Measurements from ENCODE around the gene APCDD1. TPM values are rescaled to one million over a fixed set of nuclear protein-coding genes. Genes with fewer than 3 reads are reported as not detected.

The APCDD1 gene
- total RNA-seq, 1 donor from 2014 or later: 1.9 TPM

GRCh38 chr18:10456718-10457117 lies 2.3 kb downstream of the APCDD1 start:
- H3K79me2 ChIP-seq (ENCODE audit: low read depth): peaks cover 6% of the 10 kb centered on the region
- no peaks in the 10 kb centered on the region for H3K4me1 ChIP-seq
- no peak overlapping the region for H3K9ac ChIP-seq
- H3K9me3 ChIP-seq (ENCODE audit: low read depth): no peaks in the 10 kb centered on the region
- peaks cover 70% of the 10 kb centered on the region for H3K27me3 ChIP-seq
- H2AFZ ChIP-seq (replicated peaks): no peak overlapping the region
- TF ChIP-seq, protein P1, sequence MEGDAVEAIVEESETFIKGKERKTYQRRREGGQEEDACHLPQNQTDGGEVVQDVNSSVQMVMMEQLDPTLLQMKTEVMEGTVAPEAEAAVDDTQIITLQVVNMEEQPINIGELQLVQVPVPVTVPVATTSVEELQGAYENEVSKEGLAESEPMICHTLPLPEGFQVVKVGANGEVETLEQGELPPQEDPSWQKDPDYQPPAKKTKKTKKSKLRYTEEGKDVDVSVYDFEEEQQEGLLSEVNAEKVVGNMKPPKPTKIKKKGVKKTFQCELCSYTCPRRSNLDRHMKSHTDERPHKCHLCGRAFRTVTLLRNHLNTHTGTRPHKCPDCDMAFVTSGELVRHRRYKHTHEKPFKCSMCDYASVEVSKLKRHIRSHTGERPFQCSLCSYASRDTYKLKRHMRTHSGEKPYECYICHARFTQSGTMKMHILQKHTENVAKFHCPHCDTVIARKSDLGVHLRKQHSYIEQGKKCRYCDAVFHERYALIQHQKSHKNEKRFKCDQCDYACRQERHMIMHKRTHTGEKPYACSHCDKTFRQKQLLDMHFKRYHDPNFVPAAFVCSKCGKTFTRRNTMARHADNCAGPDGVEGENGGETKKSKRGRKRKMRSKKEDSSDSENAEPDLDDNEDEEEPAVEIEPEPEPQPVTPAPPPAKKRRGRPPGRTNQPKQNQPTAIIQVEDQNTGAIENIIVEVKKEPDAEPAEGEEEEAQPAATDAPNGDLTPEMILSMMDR (IDR thresholded peaks at IDR 0.05): no peak
- no peak for TF ChIP-seq EZH2phosphoT487 (IDR thresholded peaks at IDR 0.05)
- TF ChIP-seq EZH2 (IDR thresholded peaks at IDR 0.05): no peak
- peaks cover 43% of the 10 kb centered on the region for H3K9me3 Mint-ChIP-seq
- H3K36me3 ChIP-seq: no peaks in the 10 kb centered on the region
- no peak overlapping the region for H3K27ac ChIP-seq
- peaks cover 16% of the 10 kb centered on the region for H3K27me3 Mint-ChIP-seq (ENCODE audit: insufficient read depth, low read depth)
- peaks cover 8% of the 10 kb centered on the region for H4K20me1 ChIP-seq (ENCODE audit: low read depth)
- H3F3A ChIP-seq (ENCODE audit: low read depth): peaks cover 14% of the 10 kb centered on the region
- DNase-seq (ENCODE audit: low spot score): no peak
- H3K4me1 Mint-ChIP-seq: peaks cover 46% of the 10 kb centered on the region
- no peak overlapping the region for H3K4me3 ChIP-seq
- H3K27ac Mint-ChIP-seq: peak overlapping the region; percentile 46
- H3K4me2 ChIP-seq: no peak overlapping the region
- H3K4me3 Mint-ChIP-seq: peak overlapping the region; percentile 94
- peaks cover 55% of the 10 kb centered on the region for H3K36me3 Mint-ChIP-seq

- Histone ChIP-seq H3K9ac (no peak overlapping the region), H3K27ac (no peak overlapping the region), H2AFZ (replicated peaks) (no peak overlapping the region), H3K4me3 (no peak overlapping the region), H3K4me2 (no peak overlapping the region), H3K9me3 (ENCODE audit: low read depth) (no peaks in the 10 kb centered on the region), H3K36me3 (no peaks in the 10 kb centered on the region), H3K27me3 (peaks cover 66% of the 10 kb centered on the region), H3F3A (ENCODE audit: low read depth) (peaks cover 14% of the 10 kb centered on the region), H3K4me1 (no peaks in the 10 kb centered on the region), H4K20me1 (ENCODE audit: low read depth) (peaks cover 8% of the 10 kb centered on the region), H3K79me2 (ENCODE audit: low read depth) (peaks cover 6% of the 10 kb centered on the region)
- Mint-ChIP-seq H3K9me3 (peaks cover 42% of the 10 kb centered on the region), H3K27ac (no peak overlapping the region), H3K4me3 (peak overlapping the region; percentile 94), H3K27me3 (ENCODE audit: insufficient read depth, low read depth) (peaks cover 13% of the 10 kb centered on the region), H3K4me1 (peaks cover 48% of the 10 kb centered on the region), H3K36me3 (peaks cover 55% of the 10 kb centered on the region)
- DNase-seq (ENCODE audit: low spot score): no peak
- TF ChIP-seq EZH2 (IDR thresholded peaks at IDR 0.05) (no peak), EZH2phosphoT487 (IDR thresholded peaks at IDR 0.05) (no peak)
- TF ChIP-seq, protein P1 (IDR thresholded peaks at IDR 0.05): no peak
Measured at GRCh38 chr18:10457128-10457527, 2.7 kb downstream of the APCDD1 start.

DNA sequence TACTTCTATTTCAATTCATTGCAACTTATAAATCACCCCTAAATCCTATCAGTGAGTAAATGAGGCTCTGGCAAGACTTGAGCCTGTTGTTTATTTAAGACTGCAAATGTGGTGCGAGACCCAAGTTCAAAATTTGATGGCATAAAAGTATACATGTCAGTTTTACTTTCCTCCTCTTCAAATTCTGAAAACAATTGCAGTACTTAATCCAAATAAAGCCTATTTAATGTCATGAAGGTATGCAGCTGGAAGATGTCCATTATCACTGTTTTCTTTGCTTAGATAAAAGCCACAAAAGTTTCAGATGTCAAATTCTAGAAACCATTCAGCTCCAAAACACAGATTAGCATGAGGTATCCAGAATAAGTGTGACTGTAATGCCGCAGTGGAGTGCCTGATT lies 3.3 kb downstream of the APCDD1 start:
- H3K9me3 Mint-ChIP-seq: peaks cover 46% of the 10 kb centered on the region
- Histone ChIP-seq H3K27ac (no peak overlapping the region), H2AFZ (replicated peaks) (no peak overlapping the region), H4K20me1 (ENCODE audit: low read depth) (peaks cover 8% of the 10 kb centered on the region), H3K9me3 (ENCODE audit: low read depth) (no peaks in the 10 kb centered on the region), H3K9ac (no peak overlapping the region), H3K79me2 (ENCODE audit: low read depth) (peaks cover 6% of the 10 kb centered on the region), H3F3A (ENCODE audit: low read depth) (peaks cover 14% of the 10 kb centered on the region), H3K4me1 (no peaks in the 10 kb centered on the region), H3K4me3 (no peak overlapping the region), H3K27me3 (peaks cover 59% of the 10 kb centered on the region), H3K36me3 (no peaks in the 10 kb centered on the region), H3K4me2 (no peak overlapping the region)
- no peak for DNase-seq (ENCODE audit: low spot score)
- H3K4me1 Mint-ChIP-seq: peaks cover 51% of the 10 kb centered on the region
- H3K36me3 Mint-ChIP-seq: peaks cover 58% of the 10 kb centered on the region
- peak overlapping the region; percentile 94 for H3K4me3 Mint-ChIP-seq
- TF ChIP-seq EZH2phosphoT487 (IDR thresholded peaks at IDR 0.05): no peak
- TF ChIP-seq, protein P1 (IDR thresholded peaks at IDR 0.05): no peak
- no peak for TF ChIP-seq EZH2 (IDR thresholded peaks at IDR 0.05)
- H3K27me3 Mint-ChIP-seq (ENCODE audit: insufficient read depth, low read depth): peaks cover 12% of the 10 kb centered on the region
- no peak overlapping the region for H3K27ac Mint-ChIP-seq

Measured in neural progenitor cell (in vitro differentiated cells).